H9 (cell line): Measurements from ENCODE around the gene RABL3. TPM values are rescaled to one million over a fixed set of nuclear protein-coding genes. Genes with fewer than 3 reads are reported as not detected.

Source experiments
- DNase-seq: peaks from one replicate; pipeline ENCODE4 v3.0.0-alpha.2; 2017
- H2AFZ ChIP-seq: one replicate; pipeline ENCODE4 v1.6.1; 2013; ENCODE audit warnings: mild to moderate bottlenecking, low read length, control low read depth, moderate library complexity
- H2AK5ac ChIP-seq: 2 replicates; pipeline ENCODE4 v1.6.1; 2013; ENCODE audit warnings: low read length, control low read depth, mixed read lengths; ENCODE audit not compliant: insufficient read length
- H2BK120ac ChIP-seq: one replicate; pipeline ENCODE4 v1.6.1; 2013; ENCODE audit warnings: low read depth, mild to moderate bottlenecking, low read length, control low read depth, inconsistent platforms; ENCODE audit not compliant: poor library complexity, severe bottlenecking
- H2BK12ac ChIP-seq: 2 replicates; pipeline ENCODE4 v1.6.1; 2013; ENCODE audit warnings: low read length, control low read depth, mixed read lengths, low read depth; ENCODE audit not compliant: insufficient read length
- H2BK15ac ChIP-seq: 2 replicates; pipeline ENCODE4 v1.6.1; 2013; ENCODE audit warnings: low read depth, low read length, control low read depth
- H2BK20ac ChIP-seq: one replicate; pipeline ENCODE4 v1.6.1; 2013; ENCODE audit warnings: low read depth, mild to moderate bottlenecking, low read length, control low read depth, inconsistent platforms; ENCODE audit not compliant: poor library complexity, severe bottlenecking
- H2BK5ac ChIP-seq: 2 replicates; pipeline ENCODE4 v1.6.1; 2013; ENCODE audit warnings: low read length, control low read depth, mixed read lengths; ENCODE audit not compliant: insufficient read length
- H3K14ac ChIP-seq: 2 replicates; pipeline ENCODE4 v1.6.1; 2013; ENCODE audit warnings: low read length, control low read depth; ENCODE audit not compliant: insufficient read depth
- H3K18ac ChIP-seq: 2 replicates; pipeline ENCODE4 v1.6.1; 2013; ENCODE audit warnings: low read depth, mild to moderate bottlenecking, mixed read lengths, low read length, control low read depth; ENCODE audit not compliant: insufficient read length
- H3K23ac ChIP-seq: 2 replicates; pipeline ENCODE4 v1.6.1; 2013; ENCODE audit warnings: low read length, control low read depth, mixed read lengths, low read depth; ENCODE audit not compliant: insufficient read length
- H3K23me2 ChIP-seq: 2 replicates; pipeline ENCODE4 v1.6.1; 2013; ENCODE audit warnings: low read depth, mild to moderate bottlenecking, mixed read lengths, low read length, control low read depth; ENCODE audit not compliant: insufficient read length, poor library complexity, severe bottlenecking
- H3K27ac ChIP-seq: 2 replicates; pipeline ENCODE4 v1.5.1; 2013; ENCODE audit warnings: low read length, control low read depth, mixed read lengths, low read depth; ENCODE audit not compliant: insufficient read length
- H3K27me3 ChIP-seq: 2 replicates; pipeline ENCODE4 v1.6.1; 2013; ENCODE audit warnings: low read length, control low read depth, inconsistent platforms; ENCODE audit not compliant: insufficient read depth
- H3K4ac ChIP-seq: 2 replicates; pipeline ENCODE4 v1.6.1; 2013; ENCODE audit warnings: low read depth, mild to moderate bottlenecking, control low read depth, inconsistent platforms, low read length, moderate library complexity
- H3K4me1 ChIP-seq: 2 replicates; pipeline ENCODE4 v1.6.1; 2013; ENCODE audit warnings: low read length, control low read depth, inconsistent platforms; ENCODE audit not compliant: insufficient read depth
- H3K4me2 ChIP-seq: 2 replicates; pipeline ENCODE4 v1.6.1; 2013; ENCODE audit warnings: low read length, control low read depth, mixed read lengths; ENCODE audit not compliant: insufficient read length, insufficient read depth
- H3K56ac ChIP-seq: 2 replicates; pipeline ENCODE4 v1.6.1; 2013; ENCODE audit warnings: low read depth, mild to moderate bottlenecking, mixed read lengths, low read length, control low read depth; ENCODE audit not compliant: insufficient read length
- H3K79me1 ChIP-seq: 2 replicates; pipeline ENCODE4 v1.6.1; 2013; ENCODE audit warnings: low read depth, mild to moderate bottlenecking, moderate library complexity, low read length, control low read depth, inconsistent platforms; ENCODE audit not compliant: insufficient read depth, poor library complexity, severe bottlenecking
- H3K79me2 ChIP-seq: 2 replicates; pipeline ENCODE4 v1.6.1; 2013; ENCODE audit warnings: low read length, control low read depth, inconsistent platforms; ENCODE audit not compliant: insufficient read depth
- H3K9ac ChIP-seq: 2 replicates; pipeline ENCODE4 v1.6.1; 2013; ENCODE audit warnings: low read length, control low read depth, mixed read lengths; ENCODE audit not compliant: insufficient read length; ENCODE audit errors: extremely low read depth
- H3K9me3 ChIP-seq: one replicate; pipeline ENCODE4 v1.6.1; 2013; ENCODE audit warnings: low read depth, low read length, inconsistent platforms; ENCODE audit not compliant: control insufficient read depth
- H3T11ph ChIP-seq: one replicate; pipeline ENCODE4 v1.6.1; 2013; ENCODE audit warnings: mild to moderate bottlenecking, low read length, control low read depth, inconsistent platforms
- H4K20me1 ChIP-seq: one replicate; pipeline ENCODE4 v1.6.1; 2013; ENCODE audit not compliant: control insufficient read depth, insufficient read length, insufficient read depth
- H4K5ac ChIP-seq: 2 replicates; pipeline ENCODE4 v1.6.1; 2013; ENCODE audit warnings: low read depth, mild to moderate bottlenecking, mixed read lengths, low read length, control low read depth; ENCODE audit not compliant: insufficient read length
- H4K8ac ChIP-seq: replicated peaks from 2 replicates; pipeline ENCODE4 v1.6.1; 2013; ENCODE audit warnings: low read length, control low read depth, mixed read lengths, low read depth; ENCODE audit not compliant: insufficient read length
- H4K91ac ChIP-seq: 2 replicates; pipeline ENCODE4 v1.6.1; 2013; ENCODE audit warnings: low read depth, mild to moderate bottlenecking, moderate library complexity, mixed read lengths, low read length, control low read depth; ENCODE audit not compliant: insufficient read length
- H3K27ac Mint-ChIP-seq, 3 experiments: 2 replicates in 2 of 3; 3 replicates in 1 of 3; pipeline ENCODE4 v1.8.0; 2020 to 2021; ENCODE audit warnings: mixed read lengths in 3 of 3, mild to moderate bottlenecking in 1 of 3, moderate library complexity in 1 of 3
- H3K27me3 Mint-ChIP-seq: 2 replicates; pipeline ENCODE4 v1.8.0; 2021; ENCODE audit warnings: low read depth, mild to moderate bottlenecking, moderate library complexity, mixed read lengths
- H3K36me3 Mint-ChIP-seq, 3 experiments: 2 replicates in 2 of 3; 3 replicates in 1 of 3; pipeline ENCODE4 v1.8.0; 2020 to 2021; ENCODE audit warnings: low read depth in 3 of 3, mixed read lengths in 3 of 3; ENCODE audit not compliant: insufficient read depth in 1 of 3
- H3K4me1 Mint-ChIP-seq, 2 experiments: 2 replicates each; pipeline ENCODE4 v1.8.0; 2020; ENCODE audit warnings: mixed read lengths in 2 of 2
- H3K4me3 Mint-ChIP-seq, 2 experiments: 2 replicates in 1 of 2; 3 replicates in 1 of 2; pipeline ENCODE4 v1.8.0; 2020 to 2021; ENCODE audit warnings: mild to moderate bottlenecking in 2 of 2, mixed read lengths in 2 of 2, moderate library complexity in 1 of 2
- H3K9me3 Mint-ChIP-seq, 2 experiments: 2 replicates in 1 of 2; 3 replicates in 1 of 2; pipeline ENCODE4 v1.8.0; 2020; ENCODE audit warnings: mild to moderate bottlenecking in 2 of 2, mixed read lengths in 2 of 2, moderate library complexity in 1 of 2
- WGBS: extraction: QIAGEN DNeasy Blood & Tissue Kit; methylation state at CpG from one replicate; pipeline ENCODE4 v1.1.7; 2013; ENCODE audit warnings: missing lambda C conversion rate, low lambda C conversion rate, mixed read lengths; ENCODE audit not compliant: insufficient read length; ENCODE audit errors: extremely low coverage; 5-methylcytosine and 5-hydroxymethylcytosine counted together
- total RNA-seq: library from RNA; stranded (reverse); gene quantifications from 2 replicates; pipeline ENCODE4 v1.2.1, GENCODE V29; 2021
- TF ChIP-seq, protein P1 (sequence below): fragments of 200-600 bp; sonication (generic); conservative IDR thresholded peaks from 3 replicates; pipeline ENCODE4 v1.8.0; 2021; ENCODE audit warnings: antibody characterized with exemption, mild to moderate bottlenecking

RABL3 gene
- total RNA-seq, 1 experiment from 2014 or later, result 26.7 TPM

DNA sequence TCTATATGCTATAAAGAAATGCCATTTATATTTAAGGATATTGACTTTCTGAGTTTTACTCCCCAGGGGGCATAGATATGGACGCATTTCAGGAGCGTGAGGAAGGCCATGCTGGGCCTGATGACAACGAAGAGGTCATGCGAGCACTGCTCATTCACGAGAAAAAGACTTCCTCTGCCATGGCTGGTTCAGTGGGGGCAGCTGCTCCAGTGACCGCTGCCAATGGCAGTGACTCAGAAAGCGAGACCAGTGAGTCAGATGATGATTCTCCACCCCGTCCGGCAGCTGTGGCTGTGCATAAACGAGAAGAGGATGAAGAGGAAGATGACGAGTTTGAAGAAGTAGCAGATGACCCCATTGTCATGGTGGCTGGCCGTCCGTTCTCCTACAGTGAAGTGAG, 38.7 kb upstream of the RABL3 start:
- H2AK5ac ChIP-seq, result no peak overlapping the region
- H3K23me2 ChIP-seq, result no peaks in the 10 kb centered on the region
- DNase-seq, result no peak
- no peaks in the 10 kb centered on the region for H3K9me3 ChIP-seq
- no peaks in the 10 kb centered on the region for H4K20me1 ChIP-seq
- H3K18ac ChIP-seq, result no peak overlapping the region
- H2BK12ac ChIP-seq, result no peak overlapping the region
- no peak overlapping the region for H4K8ac ChIP-seq
- Mint-ChIP-seq H3K4me3 (no peak overlapping the region), H3K9me3 (peaks cover 0 to 2% of the 10 kb centered on the region in 2 experiments; a peak in 1 of 5 replicates), H3K36me3 (peaks cover 33 to 49% (median 36%) of the 10 kb centered on the region in 3 experiments), H3K4me1 (peaks cover 0 to 4% of the 10 kb centered on the region in 2 experiments; a peak in 1 of 4 replicates), H3K27ac (no peak overlapping the region; a peak in 1 of 7 replicates), H3K27me3 (no peaks in the 10 kb centered on the region)
- H3K27me3 ChIP-seq, result no peaks in the 10 kb centered on the region
- TF ChIP-seq, protein P1, sequence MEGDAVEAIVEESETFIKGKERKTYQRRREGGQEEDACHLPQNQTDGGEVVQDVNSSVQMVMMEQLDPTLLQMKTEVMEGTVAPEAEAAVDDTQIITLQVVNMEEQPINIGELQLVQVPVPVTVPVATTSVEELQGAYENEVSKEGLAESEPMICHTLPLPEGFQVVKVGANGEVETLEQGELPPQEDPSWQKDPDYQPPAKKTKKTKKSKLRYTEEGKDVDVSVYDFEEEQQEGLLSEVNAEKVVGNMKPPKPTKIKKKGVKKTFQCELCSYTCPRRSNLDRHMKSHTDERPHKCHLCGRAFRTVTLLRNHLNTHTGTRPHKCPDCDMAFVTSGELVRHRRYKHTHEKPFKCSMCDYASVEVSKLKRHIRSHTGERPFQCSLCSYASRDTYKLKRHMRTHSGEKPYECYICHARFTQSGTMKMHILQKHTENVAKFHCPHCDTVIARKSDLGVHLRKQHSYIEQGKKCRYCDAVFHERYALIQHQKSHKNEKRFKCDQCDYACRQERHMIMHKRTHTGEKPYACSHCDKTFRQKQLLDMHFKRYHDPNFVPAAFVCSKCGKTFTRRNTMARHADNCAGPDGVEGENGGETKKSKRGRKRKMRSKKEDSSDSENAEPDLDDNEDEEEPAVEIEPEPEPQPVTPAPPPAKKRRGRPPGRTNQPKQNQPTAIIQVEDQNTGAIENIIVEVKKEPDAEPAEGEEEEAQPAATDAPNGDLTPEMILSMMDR, result no peak
- no peak overlapping the region for H3K27ac ChIP-seq
- no peaks in the 10 kb centered on the region for H3K4me1 ChIP-seq
- no peak overlapping the region for H4K91ac ChIP-seq
- H2BK5ac ChIP-seq, result no peak overlapping the region
- H3K23ac ChIP-seq, result no peak overlapping the region
- H3K56ac ChIP-seq, result no peak overlapping the region
- no peak overlapping the region for H2BK120ac ChIP-seq
- no CpG with 5 or more reads among the region's 13 CpGs for WGBS
- H3K4me2 ChIP-seq, result no peak overlapping the region
- H2BK15ac ChIP-seq, result no peak overlapping the region
- no peak overlapping the region for H4K5ac ChIP-seq
- no peak overlapping the region for H3K9ac ChIP-seq
- no peak overlapping the region for H3K14ac ChIP-seq
- H3T11ph ChIP-seq, result no peak overlapping the region
- no peak overlapping the region for H3K4ac ChIP-seq
- no peak overlapping the region for H2BK20ac ChIP-seq
- H3K79me1 ChIP-seq, result no peaks in the 10 kb centered on the region
- no peak overlapping the region for H2AFZ ChIP-seq
- no peaks in the 10 kb centered on the region for H3K79me2 ChIP-seq
